Stomach smooth muscle (tissue), 2 donors: ENCODE measurements around the gene BRS3.
"Not testable (repeated sequence)": the region's sequence is repeated elsewhere in the genome, so short reads cannot be mapped to it uniquely, and the experiment has no call there.

Experiments
- H3K27ac ChIP-seq: one replicate; pipeline ENCODE4 v1.7.0; 2013; ENCODE audit warnings: mild to moderate bottlenecking, low read length, inconsistent platforms
- H3K27me3 ChIP-seq, 2 donors: one replicate each; pipeline ENCODE4 v1.7.0; 2013; ENCODE audit warnings: low read length in 2 of 2; ENCODE audit not compliant: insufficient read depth in 2 of 2, control insufficient read depth in 1 of 2
- H3K36me3 ChIP-seq, 2 donors: one replicate each; pipeline ENCODE4 v1.7.0; 2013; ENCODE audit warnings: low read length in 2 of 2; ENCODE audit not compliant: control insufficient read depth in 2 of 2, insufficient read depth in 2 of 2
- H3K4me1 ChIP-seq: one replicate; pipeline ENCODE4 v1.7.0; 2013; ENCODE audit warnings: low read length; ENCODE audit not compliant: control insufficient read depth, insufficient read depth
- H3K4me3 ChIP-seq, 2 donors: one replicate each; pipeline ENCODE4 v1.7.0; 2013; ENCODE audit warnings: low read length in 2 of 2
- H3K9ac ChIP-seq, 2 donors: one replicate each; pipeline ENCODE4 v1.7.0; 2013; ENCODE audit warnings: low read length in 2 of 2, mild to moderate bottlenecking in 1 of 2
- H3K9me3 ChIP-seq, 2 donors: one replicate each; pipeline ENCODE4 v1.7.0; 2013; ENCODE audit warnings: low read length in 2 of 2; ENCODE audit not compliant: control insufficient read depth in 2 of 2
- donor health status: healthy.
- donor health status: Pancreatic carcinoma.

Gene BRS3

GRCh38 chrX:136487647-136488046 is at the start of gene BRS3:
TSS of gene BRS3 (plus strand) at chrX:136487947. CDS start at chrX:136488115, 168 bp downstream.
- H3K4me1 ChIP-seq: no peaks in the 10 kb centered on the region
- H3K9ac ChIP-seq: no peak within 1 kb of the TSS
- H3K36me3 ChIP-seq: no peaks in the 10 kb centered on the region
- no peak within 1 kb of the TSS for H3K4me3 ChIP-seq
- H3K27ac ChIP-seq: no peak within 1 kb of the TSS
- no peaks in the 10 kb centered on the region for H3K9me3 ChIP-seq
- H3K27me3 ChIP-seq: peaks cover 0 to 19% of the 10 kb centered on the region in 2 donors

GRCh38 chrX:136438192-136438591 is 49.6 kb upstream of the BRS3 start:
- no peak overlapping the region for H3K4me3 ChIP-seq
- H3K27me3 ChIP-seq: peaks cover 0 to 2% of the 10 kb centered on the region in 2 donors
- no peaks in the 10 kb centered on the region for H3K36me3 ChIP-seq
- no peaks in the 10 kb centered on the region for H3K9me3 ChIP-seq
- no peak overlapping the region for H3K27ac ChIP-seq
- no peak overlapping the region for H3K9ac ChIP-seq
- no peaks in the 10 kb centered on the region for H3K4me1 ChIP-seq

GRCh38 chrX:136445674-136446073 is 42.1 kb upstream of the BRS3 start:
- H3K4me1 ChIP-seq, H3K36me3 ChIP-seq, H3K9me3 ChIP-seq, H3K4me3 ChIP-seq, H3K9ac ChIP-seq, H3K27me3 ChIP-seq, H3K27ac ChIP-seq: not testable (repeated sequence)

GRCh38 chrX:136446208-136446607 is 41.5 kb upstream of the BRS3 start:
- H3K4me1 ChIP-seq: no peaks in the 10 kb centered on the region
- H3K36me3 ChIP-seq: no peaks in the 10 kb centered on the region
- no peak overlapping the region for H3K9ac ChIP-seq
- no peak overlapping the region for H3K27ac ChIP-seq
- H3K9me3 ChIP-seq: no peaks in the 10 kb centered on the region
- H3K4me3 ChIP-seq: no peak overlapping the region
- peaks cover 0 to 2% of the 10 kb centered on the region in 2 donors for H3K27me3 ChIP-seq

GRCh38 chrX:136447308-136447707 is 40.4 kb upstream of the BRS3 start:
- no peak overlapping the region for H3K9ac ChIP-seq
- no peak overlapping the region for H3K27ac ChIP-seq
- no peak overlapping the region for H3K4me3 ChIP-seq
- no peaks in the 10 kb centered on the region for H3K4me1 ChIP-seq
- peaks cover 0 to 2% of the 10 kb centered on the region in 2 donors for H3K27me3 ChIP-seq
- no peaks in the 10 kb centered on the region for H3K36me3 ChIP-seq
- H3K9me3 ChIP-seq: no peaks in the 10 kb centered on the region

GRCh38 chrX:136447968-136448367 is 39.8 kb upstream of the BRS3 start:
- Histone ChIP-seq H3K4me3 (no peak overlapping the region), H3K9me3 (no peaks in the 10 kb centered on the region), H3K27me3 (peaks cover 0 to 2% of the 10 kb centered on the region in 2 donors), H3K4me1 (no peaks in the 10 kb centered on the region), H3K36me3 (no peaks in the 10 kb centered on the region), H3K27ac (no peak overlapping the region), H3K9ac (no peak overlapping the region)

- Histone ChIP-seq H3K27ac (no peak overlapping the region), H3K36me3 (no peaks in the 10 kb centered on the region), H3K9ac (no peak overlapping the region), H3K27me3 (peaks cover 0 to 2% of the 10 kb centered on the region in 2 donors), H3K4me3 (no peak overlapping the region), H3K4me1 (no peaks in the 10 kb centered on the region), H3K9me3 (no peaks in the 10 kb centered on the region)
Observed at GRCh38 chrX:136450050-136450830, 37.5 kb upstream of the BRS3 start.

- H3K4me1 ChIP-seq: no peaks in the 10 kb centered on the region
- H3K27me3 ChIP-seq: peaks cover 0 to 2% of the 10 kb centered on the region in 2 donors
- no peak overlapping the region for H3K27ac ChIP-seq
- H3K36me3 ChIP-seq: no peaks in the 10 kb centered on the region
- no peak overlapping the region for H3K4me3 ChIP-seq
- no peak overlapping the region for H3K9ac ChIP-seq
- no peaks in the 10 kb centered on the region for H3K9me3 ChIP-seq
Observed at GRCh38 chrX:136452614-136453013, 35.1 kb upstream of the BRS3 start.

GRCh38 chrX:136453114-136453513 is 34.6 kb upstream of the BRS3 start:
- no peaks in the 10 kb centered on the region for H3K4me1 ChIP-seq
- peaks cover 0 to 2% of the 10 kb centered on the region in 2 donors for H3K27me3 ChIP-seq
- H3K9ac ChIP-seq: no peak overlapping the region
- no peak overlapping the region for H3K4me3 ChIP-seq
- H3K27ac ChIP-seq: no peak overlapping the region
- no peaks in the 10 kb centered on the region for H3K9me3 ChIP-seq
- H3K36me3 ChIP-seq: no peaks in the 10 kb centered on the region

- Histone ChIP-seq H3K36me3 (no peaks in the 10 kb centered on the region), H3K9me3 (no peaks in the 10 kb centered on the region), H3K27ac (no peak overlapping the region), H3K4me1 (no peaks in the 10 kb centered on the region), H3K9ac (no peak overlapping the region), H3K27me3 (peaks cover 0 to 2% of the 10 kb centered on the region in 2 donors), H3K4me3 (no peak overlapping the region)
Observed at GRCh38 chrX:136453771-136454170, 34.0 kb upstream of the BRS3 start.

GRCh38 chrX:136456133-136456532 is 31.6 kb upstream of the BRS3 start:
- Histone ChIP-seq H3K9me3 (no peaks in the 10 kb centered on the region), H3K36me3 (no peaks in the 10 kb centered on the region), H3K27ac (no peak overlapping the region), H3K4me3 (no peak overlapping the region), H3K27me3 (no peaks in the 10 kb centered on the region), H3K4me1 (no peaks in the 10 kb centered on the region), H3K9ac (no peak overlapping the region)
